ENCODE results near the gene MDGA2.

MDGA2 gene

GRCh38 chr14:47389535-47389934 lies 285.9 kb downstream of the MDGA2 start:
- H3K4me3 ChIP-seq (ENCODE audit: low read depth, low read length) = no peak overlapping the region
- no peak for TF ChIP-seq CTCF (IDR thresholded peaks at IDR 0.05; ENCODE audit: low read depth, low read length, missing control alignments)
- DNase-seq (ENCODE audit: low read depth) = no peak

GRCh38 chr14:47366006-47366405 lies 309.4 kb downstream of the MDGA2 start:
- TF ChIP-seq CTCF (IDR thresholded peaks at IDR 0.05; ENCODE audit: low read depth, low read length, missing control alignments) = no peak
- DNase-seq (ENCODE audit: low read depth) = no peak
- no peak overlapping the region for H3K4me3 ChIP-seq (ENCODE audit: low read depth, low read length)

GRCh38 chr14:47365233-47365632 lies 310.2 kb downstream of the MDGA2 start:
- no peak for TF ChIP-seq CTCF (IDR thresholded peaks at IDR 0.05; ENCODE audit: low read depth, low read length, missing control alignments)
- no peak for DNase-seq (ENCODE audit: low read depth)
- H3K4me3 ChIP-seq (ENCODE audit: low read depth, low read length) = no peak overlapping the region

- DNase-seq (ENCODE audit: low read depth) = no peak
- H3K4me3 ChIP-seq (ENCODE audit: low read depth, low read length) = no peak overlapping the region
- no peak for TF ChIP-seq CTCF (IDR thresholded peaks at IDR 0.05; ENCODE audit: low read depth, low read length, missing control alignments)
These were observed 322.2 kb downstream of the MDGA2 start for GRCh38 chr14:47353186-47353585.

- TF ChIP-seq CTCF (IDR thresholded peaks at IDR 0.05; ENCODE audit: low read depth, low read length, missing control alignments) = no peak
- H3K4me3 ChIP-seq (ENCODE audit: low read depth, low read length) = no peak overlapping the region
These were observed 328.6 kb downstream of the MDGA2 start for GRCh38 chr14:47346849-47347248.

GRCh38 chr14:47345016-47345415 lies 330.4 kb downstream of the MDGA2 start:
- no peak for DNase-seq (ENCODE audit: low read depth)
- TF ChIP-seq CTCF (IDR thresholded peaks at IDR 0.05; ENCODE audit: low read depth, low read length, missing control alignments) = no peak
- no peak overlapping the region for H3K4me3 ChIP-seq (ENCODE audit: low read depth, low read length)

More at GRCh38 chr14:47346849-47347248, 328.6 kb downstream of the MDGA2 start:
- DNase-seq (ENCODE audit: low read depth) = no peak

GRCh38 chr14:47332939-47333338 lies 342.5 kb downstream of the MDGA2 start:
- no peak for DNase-seq (ENCODE audit: low read depth)
- H3K4me3 ChIP-seq (ENCODE audit: low read depth, low read length) = no peak overlapping the region
- no peak for TF ChIP-seq CTCF (IDR thresholded peaks at IDR 0.05; ENCODE audit: low read depth, low read length, missing control alignments)

Data from GM12864 (cell line).